NCI-H2171 (cell line): ENCODE data around the gene APLF.
"Not testable (repeated sequence)": the region's sequence is repeated elsewhere in the genome, so short reads cannot be mapped to it uniquely, and the experiment has no call there.

ENCODE experiments used
- DNase-seq: peaks from one replicate; lab custom pipeline; 2025; lab: John Stamatoyannopoulos, UW

The APLF gene

GRCh38 chr2:68476454-68476853 is 9.1 kb downstream of the APLF start:
- no peak for DNase-seq

GRCh38 chr2:68478688-68479087 is 11.3 kb downstream of the APLF start:
- no peak for DNase-seq

- DNase-seq, result no peak
Observed at GRCh38 chr2:68482296-68482820, 15.0 kb downstream of the APLF start.

- DNase-seq, result no peak
Observed at GRCh38 chr2:68483011-68483410, 15.6 kb downstream of the APLF start.

- peak; percentile 14 for DNase-seq
Observed at GRCh38 chr2:68487773-68488355, 20.5 kb downstream of the APLF start.

GRCh38 chr2:68488605-68489004 is 21.2 kb downstream of the APLF start:
- not testable (repeated sequence) for DNase-seq

- DNase-seq, result no peak
Observed at GRCh38 chr2:68489282-68489681, 21.9 kb downstream of the APLF start.

GRCh38 chr2:68491582-68491981 is 24.2 kb downstream of the APLF start:
- DNase-seq, result no peak

GRCh38 chr2:68499133-68499532 is 31.7 kb downstream of the APLF start:
- no peak for DNase-seq

- DNase-seq, result no peak
Observed at GRCh38 chr2:68500649-68501048, 33.3 kb downstream of the APLF start.

- no peak for DNase-seq
Observed at GRCh38 chr2:68501768-68502167, 34.4 kb downstream of the APLF start.

- DNase-seq, result no peak
Observed at GRCh38 chr2:68505603-68506159, 38.3 kb downstream of the APLF start.

- DNase-seq, result no peak
Observed at GRCh38 chr2:68506170-68506569, 38.8 kb downstream of the APLF start.

GRCh38 chr2:68512326-68512725 is 44.9 kb downstream of the APLF start:
- no peak for DNase-seq

GRCh38 chr2:68512966-68513365 is 45.6 kb downstream of the APLF start:
- DNase-seq, result no peak

- no peak for DNase-seq
Observed at GRCh38 chr2:68514316-68514929, 47.0 kb downstream of the APLF start.

GRCh38 chr2:68516051-68516955 is 48.9 kb downstream of the APLF start:
- DNase-seq, result no peak

GRCh38 chr2:68519236-68519635 is 51.9 kb downstream of the APLF start:
- no peak for DNase-seq

GRCh38 chr2:68521037-68521436 is 53.7 kb downstream of the APLF start:
- DNase-seq, result no peak

- not testable (repeated sequence) for DNase-seq
Observed at GRCh38 chr2:68526943-68527342, 59.6 kb downstream of the APLF start.

- DNase-seq, result not testable (repeated sequence)
Observed at GRCh38 chr2:68527343-68528081, 60.1 kb downstream of the APLF start.

GRCh38 chr2:68529156-68529555 is 61.8 kb downstream of the APLF start:
- DNase-seq, result not testable (repeated sequence)
